Lower leg skin (tissue), 3 donors: Measurements from ENCODE around the gene PLXDC2.

Experiments used
- POLR2A ChIP-seq, 2 donors: fragments of 450-650 bp; IDR thresholded peaks; one replicate each; pipeline ENCODE4 v1.6.1; 2016 to 2017; ENCODE audit warnings: antibody characterized with exemption in 2 of 2, mild to moderate bottlenecking in 1 of 2, moderate library complexity in 1 of 2
- TF ChIP-seq, protein P1 (sequence below), 3 donors: fragments of 450-650 bp; IDR thresholded peaks; one replicate each; pipeline ENCODE4 v1.5.1; 2016; ENCODE audit warnings: antibody characterized with exemption in 3 of 3, mild to moderate bottlenecking in 3 of 3, moderate library complexity in 2 of 3

DNA sequence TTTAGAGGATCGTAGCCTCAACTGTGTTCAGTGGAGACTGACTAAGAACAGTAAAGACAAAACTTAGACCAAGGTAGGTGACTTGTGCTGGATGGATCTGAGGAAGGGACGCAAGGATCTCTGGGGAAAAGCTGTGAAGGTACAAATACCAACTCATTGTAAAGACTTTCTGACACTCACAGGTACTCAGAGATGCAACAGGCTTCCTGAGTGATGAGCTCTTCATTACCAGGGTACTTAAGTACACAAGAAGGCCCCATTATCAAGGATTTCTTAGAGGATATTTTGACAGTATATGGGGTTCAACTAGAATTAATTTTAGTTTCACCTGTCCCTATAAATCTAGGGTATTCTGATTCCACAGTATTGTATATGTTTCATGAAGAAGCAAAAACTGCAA is 440.7 kb downstream of the PLXDC2 start:
- no peak for TF ChIP-seq POLR2A (IDR thresholded peaks at IDR 0.05)
- TF ChIP-seq, protein P1, sequence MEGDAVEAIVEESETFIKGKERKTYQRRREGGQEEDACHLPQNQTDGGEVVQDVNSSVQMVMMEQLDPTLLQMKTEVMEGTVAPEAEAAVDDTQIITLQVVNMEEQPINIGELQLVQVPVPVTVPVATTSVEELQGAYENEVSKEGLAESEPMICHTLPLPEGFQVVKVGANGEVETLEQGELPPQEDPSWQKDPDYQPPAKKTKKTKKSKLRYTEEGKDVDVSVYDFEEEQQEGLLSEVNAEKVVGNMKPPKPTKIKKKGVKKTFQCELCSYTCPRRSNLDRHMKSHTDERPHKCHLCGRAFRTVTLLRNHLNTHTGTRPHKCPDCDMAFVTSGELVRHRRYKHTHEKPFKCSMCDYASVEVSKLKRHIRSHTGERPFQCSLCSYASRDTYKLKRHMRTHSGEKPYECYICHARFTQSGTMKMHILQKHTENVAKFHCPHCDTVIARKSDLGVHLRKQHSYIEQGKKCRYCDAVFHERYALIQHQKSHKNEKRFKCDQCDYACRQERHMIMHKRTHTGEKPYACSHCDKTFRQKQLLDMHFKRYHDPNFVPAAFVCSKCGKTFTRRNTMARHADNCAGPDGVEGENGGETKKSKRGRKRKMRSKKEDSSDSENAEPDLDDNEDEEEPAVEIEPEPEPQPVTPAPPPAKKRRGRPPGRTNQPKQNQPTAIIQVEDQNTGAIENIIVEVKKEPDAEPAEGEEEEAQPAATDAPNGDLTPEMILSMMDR (IDR thresholded peaks at IDR 0.05), result no peak
